ENCODE results near the gene PMS1.

Gene PMS1

DNA sequence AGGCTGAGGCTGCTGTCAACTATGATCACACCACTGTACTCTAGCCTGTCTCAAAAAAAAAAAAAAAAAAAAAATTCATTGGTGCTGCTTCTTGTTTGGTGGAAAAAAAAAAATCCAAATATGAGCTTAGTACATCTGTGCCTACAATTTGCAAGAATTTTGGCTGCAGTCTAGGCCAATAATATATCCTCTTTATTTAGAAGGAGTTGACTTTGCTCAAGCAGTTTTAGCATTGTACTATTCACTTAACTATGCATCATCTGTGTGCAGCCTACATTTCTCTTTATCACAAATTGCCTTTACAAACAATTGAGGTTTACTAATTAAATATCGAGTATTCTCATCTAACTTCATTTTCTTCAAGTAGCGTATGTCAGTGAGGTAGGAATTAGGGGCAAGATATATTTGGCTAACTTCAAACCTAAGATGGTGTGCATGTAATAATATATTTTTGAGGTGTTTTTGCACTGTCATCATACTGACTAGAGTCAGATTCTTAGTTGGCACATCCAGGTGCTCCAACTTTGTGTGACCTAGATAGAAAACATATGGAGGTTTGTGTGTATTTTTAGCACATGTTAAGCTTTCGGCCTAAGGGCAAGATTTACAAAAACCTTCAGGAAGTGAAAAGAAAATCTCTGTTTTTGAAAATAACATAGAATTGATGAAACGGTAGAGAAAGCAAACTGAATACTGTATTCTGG lies 51.8 kb downstream of the PMS1 start:
- no peak for DNase-seq (ENCODE audit: low read depth, low spot score)
- Histone ChIP-seq H3K4me3 (ENCODE audit: insufficient read length, low read depth) (no peak overlapping the region), H3K27me3 (ENCODE audit: insufficient read depth, insufficient read length) (no peaks in the 10 kb centered on the region), H3K36me3 (ENCODE audit: insufficient read depth, insufficient read length, low read length) (peaks cover 3% of the 10 kb centered on the region), H3K9me3 (ENCODE audit: insufficient read depth, low read length) (no peaks in the 10 kb centered on the region), H3K9ac (ENCODE audit: insufficient read length, low read depth) (no peak overlapping the region), H3K4me1 (ENCODE audit: insufficient read depth, insufficient read length) (no peaks in the 10 kb centered on the region)
- TF ChIP-seq ZNF274 (IDR thresholded peaks at IDR 0.05; ENCODE audit: low read depth, low read length) = no peak
- no peak for TF ChIP-seq YY1 (IDR thresholded peaks at IDR 0.05; ENCODE audit: insufficient read depth, insufficient read length)
- TF ChIP-seq SUZ12 (IDR thresholded peaks at IDR 0.05; ENCODE audit: extremely low read depth, insufficient read depth, insufficient read length) = no peak

DNA sequence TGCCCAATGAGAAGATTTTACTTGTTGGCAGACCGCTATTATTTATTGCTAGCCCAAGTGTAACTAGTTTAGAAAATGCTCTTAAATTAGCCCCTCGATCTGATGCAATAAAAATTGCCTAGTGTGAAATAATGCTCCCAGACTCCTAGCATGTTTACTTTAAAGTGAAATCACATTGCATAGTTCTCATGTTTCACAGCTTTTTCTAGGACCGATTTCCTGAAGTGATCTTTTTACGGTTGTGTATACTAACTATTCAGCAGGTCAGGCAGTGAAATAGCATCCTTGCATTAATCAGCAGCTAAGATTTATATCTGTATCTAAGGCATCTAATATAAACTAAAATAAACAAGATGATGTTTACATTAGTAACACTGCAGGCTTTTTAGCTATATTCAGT lies 52.4 kb downstream of the PMS1 start:
- DNase-seq (ENCODE audit: low read depth, low spot score) = no peak
- H3K9ac ChIP-seq (ENCODE audit: insufficient read length, low read depth) = no peak overlapping the region
- TF ChIP-seq YY1 (IDR thresholded peaks at IDR 0.05; ENCODE audit: insufficient read depth, insufficient read length) = no peak
- no peak for TF ChIP-seq ZNF274 (IDR thresholded peaks at IDR 0.05; ENCODE audit: low read depth, low read length)
- no peak for TF ChIP-seq SUZ12 (IDR thresholded peaks at IDR 0.05; ENCODE audit: extremely low read depth, insufficient read depth, insufficient read length)

DNA sequence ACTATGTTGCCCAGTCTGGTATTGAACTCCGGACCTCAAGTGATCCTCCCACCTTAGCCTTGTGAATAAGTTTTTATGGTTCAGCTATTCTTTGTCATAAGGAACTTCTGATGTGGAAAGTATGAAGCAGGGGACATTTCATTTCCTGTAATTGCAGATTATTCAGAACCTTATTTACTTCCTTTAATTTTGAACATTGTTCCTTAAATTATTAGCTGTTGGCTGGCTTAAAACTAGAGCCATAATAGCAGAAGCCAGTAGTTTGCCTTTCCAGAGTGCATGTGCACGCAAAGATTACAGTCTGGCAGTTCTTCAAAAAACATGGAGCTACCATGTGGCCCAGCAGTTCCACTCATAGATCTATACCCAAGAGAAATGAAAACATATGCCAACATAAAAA lies 53.1 kb downstream of the PMS1 start:
- no peak for DNase-seq (ENCODE audit: low read depth, low spot score)
- H3K9ac ChIP-seq (ENCODE audit: insufficient read length, low read depth) = no peak overlapping the region
- TF ChIP-seq ZNF274 (IDR thresholded peaks at IDR 0.05; ENCODE audit: low read depth, low read length) (no peak), SUZ12 (IDR thresholded peaks at IDR 0.05; ENCODE audit: extremely low read depth, insufficient read depth, insufficient read length) (no peak), YY1 (IDR thresholded peaks at IDR 0.05; ENCODE audit: insufficient read depth, insufficient read length) (no peak)
- no peaks in the 10 kb centered on the region for H3K9me3 ChIP-seq (ENCODE audit: insufficient read depth, low read length)
- no peaks in the 10 kb centered on the region for H3K27me3 ChIP-seq (ENCODE audit: insufficient read depth, insufficient read length)
- H3K36me3 ChIP-seq (ENCODE audit: insufficient read depth, insufficient read length, low read length) = peaks cover 3% of the 10 kb centered on the region
- no peaks in the 10 kb centered on the region for H3K4me1 ChIP-seq (ENCODE audit: insufficient read depth, insufficient read length)
- no peak overlapping the region for H3K4me3 ChIP-seq (ENCODE audit: insufficient read length, low read depth)

More for the DNA sequence above, 52.4 kb downstream of the PMS1 start:
- no peaks in the 10 kb centered on the region for H3K4me1 ChIP-seq (ENCODE audit: insufficient read depth, insufficient read length)
- no peak overlapping the region for H3K4me3 ChIP-seq (ENCODE audit: insufficient read length, low read depth)
- H3K27me3 ChIP-seq (ENCODE audit: insufficient read depth, insufficient read length) = no peaks in the 10 kb centered on the region
- no peaks in the 10 kb centered on the region for H3K9me3 ChIP-seq (ENCODE audit: insufficient read depth, low read length)
- peaks cover 3% of the 10 kb centered on the region for H3K36me3 ChIP-seq (ENCODE audit: insufficient read depth, insufficient read length, low read length)

DNA sequence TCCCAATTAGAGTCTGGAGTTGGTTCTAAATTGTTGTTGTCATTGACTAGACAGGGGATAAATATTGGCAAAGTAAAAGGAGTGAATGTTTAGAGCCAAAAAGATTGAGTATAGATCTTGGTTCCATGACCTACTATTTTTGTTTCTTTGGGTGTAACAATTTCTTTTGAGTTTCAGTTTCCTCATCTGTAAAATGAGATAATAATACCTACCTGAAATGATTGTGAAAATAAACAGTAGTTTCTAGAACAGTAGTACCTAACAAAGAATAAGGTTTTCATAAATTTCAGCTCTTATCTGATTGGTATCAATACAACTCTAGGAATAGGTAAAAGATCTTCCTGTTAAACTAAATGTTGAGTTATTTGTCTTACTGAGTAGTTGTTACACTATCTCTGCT lies 56.8 kb downstream of the PMS1 start:
- peaks cover 8% of the 10 kb centered on the region for H3K36me3 ChIP-seq (ENCODE audit: insufficient read depth, insufficient read length, low read length)
- H3K9ac ChIP-seq (ENCODE audit: insufficient read length, low read depth) = no peak overlapping the region
- H3K4me1 ChIP-seq (ENCODE audit: insufficient read depth, insufficient read length) = no peaks in the 10 kb centered on the region
- no peaks in the 10 kb centered on the region for H3K9me3 ChIP-seq (ENCODE audit: insufficient read depth, low read length)
- no peak overlapping the region for H3K4me3 ChIP-seq (ENCODE audit: insufficient read length, low read depth)
- H3K27me3 ChIP-seq (ENCODE audit: insufficient read depth, insufficient read length) = no peaks in the 10 kb centered on the region
- TF ChIP-seq ZNF274 (IDR thresholded peaks at IDR 0.05; ENCODE audit: low read depth, low read length) (no peak), YY1 (IDR thresholded peaks at IDR 0.05; ENCODE audit: insufficient read depth, insufficient read length) (no peak), SUZ12 (IDR thresholded peaks at IDR 0.05; ENCODE audit: extremely low read depth, insufficient read depth, insufficient read length) (no peak)
- no peak for DNase-seq (ENCODE audit: low read depth, low spot score)

- no peak overlapping the region for H3K4me3 ChIP-seq (ENCODE audit: insufficient read length, low read depth)
- H3K4me1 ChIP-seq (ENCODE audit: insufficient read depth, insufficient read length) = no peaks in the 10 kb centered on the region
- H3K36me3 ChIP-seq (ENCODE audit: insufficient read depth, insufficient read length, low read length) = peaks cover 39% of the 10 kb centered on the region
- H3K27me3 ChIP-seq (ENCODE audit: insufficient read depth, insufficient read length) = no peaks in the 10 kb centered on the region
- H3K9me3 ChIP-seq (ENCODE audit: insufficient read depth, low read length) = no peaks in the 10 kb centered on the region
- no peak for TF ChIP-seq YY1 (IDR thresholded peaks at IDR 0.05; ENCODE audit: insufficient read depth, insufficient read length)
- no peak for TF ChIP-seq SUZ12 (IDR thresholded peaks at IDR 0.05; ENCODE audit: extremely low read depth, insufficient read depth, insufficient read length)
- no peak for TF ChIP-seq ZNF274 (IDR thresholded peaks at IDR 0.05; ENCODE audit: low read depth, low read length)
- no peak for DNase-seq (ENCODE audit: low read depth, low spot score)
- no peak overlapping the region for H3K9ac ChIP-seq (ENCODE audit: insufficient read length, low read depth)
These were observed 64.0 kb downstream of the PMS1 start for GRCh38 chr2:189848276-189848675.

GRCh38 chr2:189849550-189849949 lies 65.3 kb downstream of the PMS1 start:
- H3K36me3 ChIP-seq (ENCODE audit: insufficient read depth, insufficient read length, low read length) = peaks cover 48% of the 10 kb centered on the region
- TF ChIP-seq ZNF274 (IDR thresholded peaks at IDR 0.05; ENCODE audit: low read depth, low read length) (no peak), YY1 (IDR thresholded peaks at IDR 0.05; ENCODE audit: insufficient read depth, insufficient read length) (no peak), SUZ12 (IDR thresholded peaks at IDR 0.05; ENCODE audit: extremely low read depth, insufficient read depth, insufficient read length) (no peak)
- no peaks in the 10 kb centered on the region for H3K9me3 ChIP-seq (ENCODE audit: insufficient read depth, low read length)
- no peak overlapping the region for H3K9ac ChIP-seq (ENCODE audit: insufficient read length, low read depth)
- H3K27me3 ChIP-seq (ENCODE audit: insufficient read depth, insufficient read length) = no peaks in the 10 kb centered on the region
- H3K4me1 ChIP-seq (ENCODE audit: insufficient read depth, insufficient read length) = no peaks in the 10 kb centered on the region
- DNase-seq (ENCODE audit: low read depth, low spot score) = no peak
- H3K4me3 ChIP-seq (ENCODE audit: insufficient read length, low read depth) = no peak overlapping the region

DNA sequence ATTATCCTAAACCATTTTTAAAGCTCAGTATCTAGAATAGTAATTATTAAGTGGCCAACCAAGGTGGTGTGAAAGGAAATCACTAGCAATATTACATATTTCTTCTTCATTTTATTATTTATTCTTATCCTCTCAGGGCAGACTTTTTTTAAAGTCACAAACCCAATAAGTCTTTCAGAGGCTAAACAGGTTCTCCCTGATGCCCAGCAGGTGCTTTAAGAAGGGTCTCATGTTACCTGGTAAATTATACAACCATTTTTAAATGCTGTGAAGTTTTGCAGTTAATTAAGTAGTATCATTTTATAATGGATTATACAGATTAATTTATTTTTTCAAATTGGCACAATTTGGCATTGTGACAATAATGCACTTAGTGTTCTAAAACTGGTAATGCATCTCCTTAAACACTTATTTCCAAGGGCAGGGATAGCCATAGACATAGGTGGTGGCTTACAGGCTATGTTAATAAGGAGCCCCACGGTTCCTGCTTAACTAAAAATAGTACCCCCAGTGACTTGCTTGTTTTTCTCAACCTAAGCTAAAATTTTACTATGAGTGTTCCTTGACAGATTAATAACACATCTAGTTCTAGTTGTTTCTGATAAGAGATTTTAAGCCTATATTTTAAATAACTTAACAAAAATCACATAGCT lies 67.0 kb downstream of the PMS1 start:
- H3K4me3 ChIP-seq (ENCODE audit: insufficient read length, low read depth) = no peak overlapping the region
- no peaks in the 10 kb centered on the region for H3K27me3 ChIP-seq (ENCODE audit: insufficient read depth, insufficient read length)
- H3K36me3 ChIP-seq (ENCODE audit: insufficient read depth, insufficient read length, low read length) = peaks cover 44% of the 10 kb centered on the region
- no peak for DNase-seq (ENCODE audit: low read depth, low spot score)
- H3K4me1 ChIP-seq (ENCODE audit: insufficient read depth, insufficient read length) = no peaks in the 10 kb centered on the region
- no peak overlapping the region for H3K9ac ChIP-seq (ENCODE audit: insufficient read length, low read depth)
- no peaks in the 10 kb centered on the region for H3K9me3 ChIP-seq (ENCODE audit: insufficient read depth, low read length)
- no peak for TF ChIP-seq YY1 (IDR thresholded peaks at IDR 0.05; ENCODE audit: insufficient read depth, insufficient read length)
- TF ChIP-seq ZNF274 (IDR thresholded peaks at IDR 0.05; ENCODE audit: low read depth, low read length) = no peak
- no peak for TF ChIP-seq SUZ12 (IDR thresholded peaks at IDR 0.05; ENCODE audit: extremely low read depth, insufficient read depth, insufficient read length)

All from NT2/D1 (cell line).